Activated B cell treated with CpG ODN at 0.5 μM for 24 hours (primary cell): ENCODE results near the gene SLC5A2. TPM values are rescaled to one million over a fixed set of nuclear protein-coding genes. Genes with fewer than 3 reads are reported as not detected.
"Not testable (repeated sequence)": the region's sequence is repeated elsewhere in the genome, so short reads cannot be mapped to it uniquely, and the experiment has no call there.

Experiments used
- ATAC-seq: fragments of 200-7000 bp; cut with Tn5 transposase; one replicate; pipeline ENCODE4 v1.10.0; 2021; ENCODE audit warnings: low read depth, mild to moderate bottlenecking, moderate library complexity
- CTCF ChIA-PET: fragments of 350-600 bp; sonication (Branson Sonifier 250); formaldehyde crosslinking; loops from one replicate; lab custom pipeline; 2021; ENCODE audit warnings: antibody characterized with exemption; lab: Charles Lee
- POLR2A ChIA-PET: fragments of 350-600 bp; sonication (Branson Sonifier 250); formaldehyde crosslinking; loops from one replicate; lab custom pipeline; 2021; ENCODE audit warnings: antibody characterized with exemption; lab: Charles Lee
- DNase-seq: peaks from one replicate; pipeline ENCODE4 v3.0.0; 2022
- H3K27ac Mint-ChIP-seq: one replicate; pipeline ENCODE4 v1.8.0; 2020; ENCODE audit warnings: mixed read lengths
- H3K27me3 Mint-ChIP-seq: one replicate; pipeline ENCODE4 v1.8.0; 2021; ENCODE audit warnings: mixed read lengths
- H3K36me3 Mint-ChIP-seq: one replicate; pipeline ENCODE4 v1.8.0; 2021; ENCODE audit warnings: low read depth, mixed read lengths
- H3K4me1 Mint-ChIP-seq: one replicate; pipeline ENCODE4 v1.8.0; 2021; ENCODE audit warnings: mixed read lengths
- H3K4me3 Mint-ChIP-seq: one replicate; pipeline ENCODE4 v1.8.0; 2020; ENCODE audit warnings: mild to moderate bottlenecking, mixed read lengths
- H3K9me3 Mint-ChIP-seq: one replicate; pipeline ENCODE4 v1.8.0; 2020; ENCODE audit warnings: mixed read lengths
- CTCF ChIP-seq: fragments of 200-600 bp; IDR thresholded peaks from one replicate; pipeline ENCODE4 v1.8.0; 2022; ENCODE audit warnings: antibody characterized with exemption, mild to moderate bottlenecking
- intact Hi-C: fragments of 100-400 bp; cut with micrococcal nuclease; formaldehyde crosslinking; loops from one replicate; pipeline ENCODE4 v1.15.1; 2024
- total RNA-seq: library from RNA; stranded (reverse); gene quantifications from 2 replicates; pipeline ENCODE4 v1.2.3, GENCODE V29; 2022

SLC5A2 gene
- total RNA-seq, 1 donor from 2014 or later: not detected

GRCh38 chr16:31522071-31522470 is 39.1 kb downstream of the SLC5A2 start:
- ATAC-seq: no peak
- intact Hi-C loops: no loop called here

GRCh38 chr16:31523768-31524167 is 40.8 kb downstream of the SLC5A2 start:
- DNase-seq, H3K27ac Mint-ChIP-seq, CTCF ChIA-PET, POLR2A ChIA-PET, H3K9me3 Mint-ChIP-seq, H3K4me3 Mint-ChIP-seq, intact Hi-C loops, H3K36me3 Mint-ChIP-seq, ATAC-seq: not testable (repeated sequence)
- Mint-ChIP-seq H3K27me3 (peaks cover 17% of the 10 kb centered on the region), H3K4me1 (peaks cover 12% of the 10 kb centered on the region)

More at GRCh38 chr16:31522071-31522470, 39.1 kb downstream of the SLC5A2 start:
- Mint-ChIP-seq H3K36me3 (no peaks in the 10 kb centered on the region), H3K27me3 (peaks cover 10% of the 10 kb centered on the region), H3K9me3 (no peaks in the 10 kb centered on the region), H3K27ac (no peak overlapping the region), H3K4me1 (no peaks in the 10 kb centered on the region), H3K4me3 (no peak overlapping the region)
- ChIA-PET CTCF (no interaction called here), POLR2A (no interaction called here)
- no peak for DNase-seq
- no peak for TF ChIP-seq CTCF

DNA sequence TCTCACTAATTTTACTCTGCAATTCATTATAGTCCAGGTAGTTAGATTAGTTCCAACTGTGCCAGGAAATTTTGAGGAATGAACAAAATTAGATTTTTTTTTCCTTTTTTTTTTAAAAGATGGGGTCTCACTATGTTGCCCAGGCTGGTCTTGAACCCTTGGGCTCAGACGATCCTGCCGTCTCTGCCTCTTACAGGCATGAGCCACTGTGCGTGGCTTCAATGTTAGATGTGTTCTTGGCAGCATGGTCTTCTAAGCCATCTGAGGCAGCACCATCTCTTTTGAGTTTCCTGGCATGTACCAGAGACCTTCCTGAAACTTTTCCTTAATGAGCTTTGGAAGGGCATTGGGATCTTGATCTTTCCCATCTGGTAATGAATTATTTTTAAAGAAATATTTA is 42.2 kb downstream of the SLC5A2 start:
- CTCF ChIA-PET: no interaction called here
- peaks cover 19% of the 10 kb centered on the region for H3K4me1 Mint-ChIP-seq
- TF ChIP-seq CTCF: no peak
- no peak for DNase-seq
- H3K9me3 Mint-ChIP-seq: no peaks in the 10 kb centered on the region
- H3K4me3 Mint-ChIP-seq: no peak overlapping the region
- H3K36me3 Mint-ChIP-seq: no peaks in the 10 kb centered on the region
- POLR2A ChIA-PET: no interaction called here
- intact Hi-C loops: no loop called here
- no peak for ATAC-seq
- H3K27me3 Mint-ChIP-seq: peaks cover 24% of the 10 kb centered on the region
- no peak overlapping the region for H3K27ac Mint-ChIP-seq

DNA sequence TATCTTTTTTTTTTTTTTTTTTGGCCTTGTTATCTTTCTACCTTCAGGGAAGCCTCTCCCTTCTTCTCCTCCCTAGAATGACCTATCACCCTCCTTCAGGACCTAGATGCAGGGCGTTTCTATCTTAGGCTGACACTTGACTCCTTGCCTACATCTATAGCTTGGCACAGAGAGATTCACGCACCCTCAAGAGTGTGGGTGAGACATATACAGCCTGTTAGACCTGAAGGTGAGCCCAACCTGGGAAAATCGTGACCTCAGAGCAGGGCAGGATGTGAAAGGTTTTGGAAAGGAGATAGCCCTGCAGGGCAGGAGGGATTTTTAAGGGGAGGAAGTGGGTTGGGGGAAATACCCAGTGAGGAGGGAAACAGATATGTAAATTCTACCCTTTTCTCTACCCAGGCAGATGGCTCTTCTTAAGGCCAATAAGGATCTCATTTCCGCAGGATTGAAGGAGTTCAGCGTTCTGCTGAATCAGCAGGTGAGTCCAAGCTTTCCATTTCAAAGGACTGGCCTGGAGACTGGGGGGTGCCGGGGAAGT is 44.9 kb downstream of the SLC5A2 start, which contains the start of gene AHSP:
Gene AHSP (plus strand): TSS at position 167 of the 541 bp plus-strand sequence. CDS start 240 bp downstream, at position 407.
- Mint-ChIP-seq H3K4me1 (peaks cover 19% of the 10 kb centered on the region), H3K36me3 (no peaks in the 10 kb centered on the region), H3K9me3 (no peaks in the 10 kb centered on the region), H3K4me3 (no peak within 1 kb of the TSS), H3K27me3 (peaks cover 24% of the 10 kb centered on the region), H3K27ac (peak within 1 kb of the TSS; percentile 30)
- DNase-seq (no peak), ATAC-seq (peak; percentile 25)
- POLR2A ChIA-PET: interaction anchor here (1.3 kb wide), 1 partner anchor 20 kb away, joined by 3 read pairs; the partner anchor contains the start of gene RUSF1
- intact Hi-C loops: no loop called here
- CTCF ChIA-PET: no interaction called here
- no peak for TF ChIP-seq CTCF

- POLR2A ChIA-PET: interaction anchor here (1.3 kb wide), 1 partner anchor 21 kb away, joined by 3 read pairs; the partner anchor contains the start of gene RUSF1
- intact Hi-C loops: no loop called here
- no peak overlapping the region for H3K27ac Mint-ChIP-seq
- H3K27me3 Mint-ChIP-seq: peaks cover 27% of the 10 kb centered on the region
- CTCF ChIA-PET: no interaction called here
- no peak for TF ChIP-seq CTCF
- no peaks in the 10 kb centered on the region for H3K36me3 Mint-ChIP-seq
- H3K9me3 Mint-ChIP-seq: no peaks in the 10 kb centered on the region
- H3K4me3 Mint-ChIP-seq: peak overlapping the region; percentile 58
- ATAC-seq (no peak), DNase-seq (no peak)
- peaks cover 19% of the 10 kb centered on the region for H3K4me1 Mint-ChIP-seq
Observed at GRCh38 chr16:31528523-31529107, 45.7 kb downstream of the SLC5A2 start.
